ENCODE measurements around the gene SNAP25.

Gene SNAP25

GRCh38 chr20:10218536-10219451, at the start of gene SNAP25:
SNAP25 (plus strand) TSS chr20:10218830; CDS start chr20:10275492, 56,662 bp downstream.
- Histone ChIP-seq H3K4me1 (ENCODE audit: control insufficient read depth, insufficient read depth, low read length) (peaks cover 13% of the 10 kb centered on the region), H3K36me3 (ENCODE audit: control insufficient read depth in 2 of 2, insufficient read depth in 1 of 2, low read length in 2 of 2) (no peaks in the 10 kb centered on the region), H3K9me3 (ENCODE audit: control insufficient read depth, insufficient read depth, low read depth, low read length) (no peaks in the 10 kb centered on the region), H3K4me3 (ENCODE audit: low read depth, low read length) (peak within 1 kb of the TSS; percentile 30), H3K27ac (ENCODE audit: extremely low read depth, low read depth, low read length) (peak within 1 kb of the TSS; percentile 85)
- ChIA-PET POLR2A (interaction anchor here (0.6 to 1.3 kb wide), 4 partner anchors 21 to 1118 kb away, joined by 3 to 12 read pairs (median 4); partner anchors contain the start of genes MKKS and SLX4IP), CTCF (interaction anchor here (1.6 kb wide), 1 partner anchor 11 kb away, joined by 6 read pairs; no protein-coding TSS in a partner anchor)
- no peak for TF ChIP-seq ZNF549 (tag by site-specific recombination; IDR thresholded peaks at IDR 0.05)
- TF ChIP-seq, protein P1, sequence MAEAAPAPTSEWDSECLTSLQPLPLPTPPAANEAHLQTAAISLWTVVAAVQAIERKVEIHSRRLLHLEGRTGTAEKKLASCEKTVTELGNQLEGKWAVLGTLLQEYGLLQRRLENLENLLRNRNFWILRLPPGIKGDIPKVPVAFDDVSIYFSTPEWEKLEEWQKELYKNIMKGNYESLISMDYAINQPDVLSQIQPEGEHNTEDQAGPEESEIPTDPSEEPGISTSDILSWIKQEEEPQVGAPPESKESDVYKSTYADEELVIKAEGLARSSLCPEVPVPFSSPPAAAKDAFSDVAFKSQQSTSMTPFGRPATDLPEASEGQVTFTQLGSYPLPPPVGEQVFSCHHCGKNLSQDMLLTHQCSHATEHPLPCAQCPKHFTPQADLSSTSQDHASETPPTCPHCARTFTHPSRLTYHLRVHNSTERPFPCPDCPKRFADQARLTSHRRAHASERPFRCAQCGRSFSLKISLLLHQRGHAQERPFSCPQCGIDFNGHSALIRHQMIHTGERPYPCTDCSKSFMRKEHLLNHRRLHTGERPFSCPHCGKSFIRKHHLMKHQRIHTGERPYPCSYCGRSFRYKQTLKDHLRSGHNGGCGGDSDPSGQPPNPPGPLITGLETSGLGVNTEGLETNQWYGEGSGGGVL (tag by site-specific recombination; IDR thresholded peaks at IDR 0.05), result peak; percentile 52
- TF ChIP-seq ZNF600 (tag by site-specific recombination; IDR thresholded peaks at IDR 0.05), result peak; percentile 57
- TF ChIP-seq ZNF121 (tag by site-specific recombination; IDR thresholded peaks at IDR 0.05), result no peak
- TF ChIP-seq, protein P2, sequence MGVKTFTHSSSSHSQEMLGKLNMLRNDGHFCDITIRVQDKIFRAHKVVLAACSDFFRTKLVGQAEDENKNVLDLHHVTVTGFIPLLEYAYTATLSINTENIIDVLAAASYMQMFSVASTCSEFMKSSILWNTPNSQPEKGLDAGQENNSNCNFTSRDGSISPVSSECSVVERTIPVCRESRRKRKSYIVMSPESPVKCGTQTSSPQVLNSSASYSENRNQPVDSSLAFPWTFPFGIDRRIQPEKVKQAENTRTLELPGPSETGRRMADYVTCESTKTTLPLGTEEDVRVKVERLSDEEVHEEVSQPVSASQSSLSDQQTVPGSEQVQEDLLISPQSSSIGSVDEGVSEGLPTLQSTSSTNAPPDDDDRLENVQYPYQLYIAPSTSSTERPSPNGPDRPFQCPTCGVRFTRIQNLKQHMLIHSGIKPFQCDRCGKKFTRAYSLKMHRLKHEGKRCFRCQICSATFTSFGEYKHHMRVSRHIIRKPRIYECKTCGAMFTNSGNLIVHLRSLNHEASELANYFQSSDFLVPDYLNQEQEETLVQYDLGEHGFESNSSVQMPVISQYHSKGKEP (tag by site-specific recombination; IDR thresholded peaks at IDR 0.05), result peak; percentile 67
- no peak for TF ChIP-seq ZNF501 (tag by site-specific recombination; IDR thresholded peaks at IDR 0.05)
- no peak; the same call in 1 of the 2 replicates for TF ChIP-seq ZBTB8A (tag by site-specific recombination; IDR thresholded peaks at IDR 0.05)
- TF ChIP-seq ZBTB20 (tag by site-specific recombination; IDR thresholded peaks at IDR 0.05), result peak; percentile 51; the same call in 1 of the 2 replicates
- peak; percentile 31; the same call in 1 of the 2 replicates for TF ChIP-seq GLIS1 (tag by site-specific recombination; IDR thresholded peaks at IDR 0.05)
- peak; percentile 17; the same call in 1 of the 2 replicates for TF ChIP-seq SP2 (tag by site-specific recombination; IDR thresholded peaks at IDR 0.05)
- TF ChIP-seq GLIS2 (tag by site-specific recombination; IDR thresholded peaks at IDR 0.05), result peak; percentile 34
- peak; percentile 55 for TF ChIP-seq ZNF335 (tag by site-specific recombination; conservative IDR thresholded peaks at IDR 0.05)
- TF ChIP-seq ZNF777 (tag by site-specific recombination; IDR thresholded peaks at IDR 0.05; ENCODE audit: borderline replicate concordance), result peak; percentile 52; the same call in 1 of the 2 replicates
- peak; percentile 69; the same call in 1 of the 2 replicates for TF ChIP-seq SP7 (tag by site-specific recombination; IDR thresholded peaks at IDR 0.05)
- peak; percentile 67; the same call in 1 of the 2 replicates for TF ChIP-seq YY1 (tag by site-specific recombination; IDR thresholded peaks at IDR 0.05)
- peak; percentile 39; the same call in 1 of the 2 replicates for TF ChIP-seq ZNF366 (tag by site-specific recombination; conservative IDR thresholded peaks at IDR 0.05)
- TF ChIP-seq AEBP2 (tag by site-specific recombination; IDR thresholded peaks at IDR 0.05; ENCODE audit: borderline replicate concordance), result no peak
- TF ChIP-seq ZBTB11 (tag by site-specific recombination; conservative IDR thresholded peaks at IDR 0.05; ENCODE audit: low read depth), result 0 out of 2 replicates have a peak, but pooled peaks have one; percentile 4
- peak; percentile 75 for TF ChIP-seq ZNF629 (tag by site-specific recombination; IDR thresholded peaks at IDR 0.05)
- TF ChIP-seq, protein P3, sequence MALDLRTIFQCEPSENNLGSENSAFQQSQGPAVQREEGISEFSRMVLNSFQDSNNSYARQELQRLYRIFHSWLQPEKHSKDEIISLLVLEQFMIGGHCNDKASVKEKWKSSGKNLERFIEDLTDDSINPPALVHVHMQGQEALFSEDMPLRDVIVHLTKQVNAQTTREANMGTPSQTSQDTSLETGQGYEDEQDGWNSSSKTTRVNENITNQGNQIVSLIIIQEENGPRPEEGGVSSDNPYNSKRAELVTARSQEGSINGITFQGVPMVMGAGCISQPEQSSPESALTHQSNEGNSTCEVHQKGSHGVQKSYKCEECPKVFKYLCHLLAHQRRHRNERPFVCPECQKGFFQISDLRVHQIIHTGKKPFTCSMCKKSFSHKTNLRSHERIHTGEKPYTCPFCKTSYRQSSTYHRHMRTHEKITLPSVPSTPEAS (tag by site-specific recombination; IDR thresholded peaks at IDR 0.05), result peak; percentile 47; the same call in 1 of the 2 replicates
- TF ChIP-seq ZFP41 (tag by site-specific recombination; IDR thresholded peaks at IDR 0.05; ENCODE audit: borderline replicate concordance), result no peak
- peak; percentile 84 for TF ChIP-seq ZNF341 (tag by site-specific recombination; IDR thresholded peaks at IDR 0.05; ENCODE audit: low read depth)
